H1 (cell line): Measurements from ENCODE around the gene KLF12. TPM values are rescaled to one million over a fixed set of nuclear protein-coding genes. Genes with fewer than 3 reads are reported as not detected.

Experiments
- CTCF ChIA-PET: fragments of 300-600 bp; sonication (Branson Sonifier 250); formaldehyde crosslinking; loops from one replicate; lab custom pipeline; 2021; ENCODE audit not compliant: partially characterized antibody; lab: Charles Lee
- POLR2A ChIA-PET: fragments of 300-600 bp; sonication (Branson Sonifier 250); formaldehyde crosslinking; loops from one replicate; lab custom pipeline; 2021; ENCODE audit warnings: inconsistent platforms; ENCODE audit not compliant: partially characterized antibody; lab: Charles Lee
- DNase-seq, 2 experiments: peaks; one replicate each; pipeline versions ENCODE4 v3.0.0 to v3.0.0-alpha.2; 2010 to 2022; ENCODE audit warnings: low spot score in 2 of 2, low read depth in 1 of 2, mixed read lengths in 1 of 2
- FAIRE-seq: peaks from 2 replicates; lab custom pipeline; 2011; peaks lifted over from hg19 to GRCh38; lab: Jason Lieb, UNC
- H2AFZ ChIP-seq: 2 replicates; pipeline ENCODE4 v1.8.1; 2012; ENCODE audit warnings: low read length, inconsistent platforms
- H2AK5ac ChIP-seq: 2 replicates; pipeline ENCODE4 v1.6.1; 2013; ENCODE audit warnings: low read depth, low read length
- H2BK120ac ChIP-seq: replicated peaks from 2 replicates; pipeline ENCODE3; 2013; ENCODE audit warnings: low read depth, low read length, inconsistent platforms
- H2BK12ac ChIP-seq: 2 replicates; pipeline ENCODE4 v1.6.1; 2013; ENCODE audit warnings: low read depth, low read length
- H2BK15ac ChIP-seq: 2 replicates; pipeline ENCODE4 v1.6.1; 2013; ENCODE audit warnings: low read length
- H2BK20ac ChIP-seq: 2 replicates; pipeline ENCODE4 v1.6.1; 2013; ENCODE audit warnings: low read length
- H2BK5ac ChIP-seq: 2 replicates; pipeline ENCODE4 v1.6.1; 2013; ENCODE audit warnings: low read depth, low read length
- H3K14ac ChIP-seq: 2 replicates; pipeline ENCODE4 v1.6.1; 2013; ENCODE audit warnings: inconsistent platforms; ENCODE audit not compliant: insufficient read length
- H3K18ac ChIP-seq: 2 replicates; pipeline ENCODE4 v1.6.1; 2013; ENCODE audit warnings: low read length; ENCODE audit errors: extremely low read depth
- H3K23ac ChIP-seq: 2 replicates; pipeline ENCODE4 v1.6.1; 2013; ENCODE audit warnings: inconsistent platforms; ENCODE audit not compliant: insufficient read length
- H3K23me2 ChIP-seq: 2 replicates; pipeline ENCODE4 v1.6.1; 2013; ENCODE audit warnings: low read depth, low read length
- H3K27ac ChIP-seq: 2 replicates; pipeline ENCODE4 v1.6.1; 2011; ENCODE audit warnings: low read depth, low read length, inconsistent platforms
- H3K27me3 ChIP-seq, 4 experiments: replicated peaks in 1 of 4; 1 replicate in 1 of 4; 2 replicates in 3 of 4; pipeline versions ENCODE4 v1.6.1 to v1.8.1; 2011 to 2013; ENCODE audit warnings: low read length in 3 of 4, mild to moderate bottlenecking in 3 of 4, inconsistent platforms in 2 of 4, mixed read lengths in 2 of 4, moderate library complexity in 1 of 4; ENCODE audit not compliant: control insufficient read depth in 3 of 4, insufficient read depth in 3 of 4; ENCODE audit errors: extremely low read depth in 1 of 4
- H3K36me3 ChIP-seq, 4 experiments: 2 replicates each; pipeline versions ENCODE4 v1.6.1 to v1.8.1; 2011 to 2013; ENCODE audit warnings: mild to moderate bottlenecking in 4 of 4, low read length in 3 of 4, moderate library complexity in 2 of 4, control low read depth in 1 of 4, inconsistent platforms in 1 of 4; ENCODE audit not compliant: insufficient read depth in 4 of 4, control insufficient read depth in 2 of 4
- H3K4ac ChIP-seq: replicated peaks from 2 replicates; pipeline ENCODE3; 2013; ENCODE audit warnings: low read length, low read depth, mixed read lengths, inconsistent platforms; ENCODE audit not compliant: insufficient read length
- H3K4me1 ChIP-seq, 4 experiments: replicated peaks in 1 of 4; 1 replicate in 1 of 4; 2 replicates in 3 of 4; pipeline versions ENCODE4 v1.6.1 to v1.8.1; 2011 to 2013; ENCODE audit warnings: low read length in 3 of 4, inconsistent platforms in 2 of 4, mixed read lengths in 1 of 4; ENCODE audit not compliant: insufficient read depth in 4 of 4, control insufficient read depth in 3 of 4
- H3K4me2 ChIP-seq, 2 experiments: 2 replicates each; pipeline versions ENCODE4 v1.6.1 to v1.8.1; 2011 to 2013; ENCODE audit warnings: low read depth in 2 of 2, low read length in 2 of 2, control low read depth in 1 of 2, inconsistent platforms in 1 of 2, mild to moderate bottlenecking in 1 of 2; ENCODE audit not compliant: insufficient read depth in 1 of 2
- H3K4me3 ChIP-seq, 4 experiments: fragments of 200-600, 300-600 bp in 1 of 4; sonication (generic), shearing (Covaris generic), sonication (Bioruptor Twin) in 1 of 4; 2 replicates each; pipeline versions ENCODE4 v1.5.1 to v1.8.1; 2011 to 2016; ENCODE audit warnings: low read length in 4 of 4, low read depth in 3 of 4, control low read depth in 2 of 4, inconsistent platforms in 2 of 4, mild to moderate bottlenecking in 2 of 4, mixed read lengths in 1 of 4, moderate library complexity in 1 of 4; ENCODE audit not compliant: insufficient read depth in 2 of 4; ENCODE audit errors: extremely low read depth in 1 of 4
- H3K56ac ChIP-seq: replicated peaks from 2 replicates; pipeline ENCODE3; 2013; ENCODE audit warnings: low read depth, mild to moderate bottlenecking, mixed read lengths, low read length, inconsistent platforms; ENCODE audit not compliant: insufficient read length
- H3K79me1 ChIP-seq: 2 replicates; pipeline ENCODE4 v1.6.1; 2013; ENCODE audit warnings: low read depth, low read length, control low read depth
- H3K79me2 ChIP-seq, 2 experiments: 2 replicates each; pipeline versions ENCODE4 v1.6.1 to v1.8.1; 2012 to 2013; ENCODE audit warnings: low read length in 2 of 2, mild to moderate bottlenecking in 2 of 2, inconsistent platforms in 1 of 2; ENCODE audit not compliant: insufficient read depth in 2 of 2, control insufficient read depth in 1 of 2
- H3K9ac ChIP-seq, 4 experiments: replicated peaks in 1 of 4; 1 replicate in 1 of 4; 2 replicates in 3 of 4; pipeline versions ENCODE4 v1.6.1 to v1.8.1; 2011 to 2013; ENCODE audit warnings: low read depth in 3 of 4, low read length in 3 of 4, control low read depth in 2 of 4, mild to moderate bottlenecking in 2 of 4, moderate library complexity in 2 of 4, inconsistent platforms in 1 of 4; ENCODE audit errors: extremely low read depth in 1 of 4
- H3K9me3 ChIP-seq, 2 experiments: 2 replicates each; pipeline versions ENCODE4 v1.6.1 to v1.8.1; 2012 to 2013; ENCODE audit warnings: mild to moderate bottlenecking in 2 of 2, moderate library complexity in 2 of 2, control low read depth in 1 of 2, inconsistent platforms in 1 of 2, low read depth in 1 of 2, low read length in 1 of 2, mixed read lengths in 1 of 2; ENCODE audit not compliant: insufficient read depth in 2 of 2
- H4K20me1 ChIP-seq, 2 experiments: replicated peaks in 1 of 2; 2 replicates each; pipeline versions ENCODE3 to v1.8.1; 2011 to 2013; ENCODE audit warnings: inconsistent platforms in 2 of 2, low read length in 2 of 2, mild to moderate bottlenecking in 1 of 2; ENCODE audit not compliant: insufficient read depth in 2 of 2, control insufficient read depth in 1 of 2
- H4K5ac ChIP-seq: 2 replicates; pipeline ENCODE4 v1.6.1; 2013; ENCODE audit warnings: low read length, low read depth, mixed read lengths, inconsistent platforms; ENCODE audit not compliant: insufficient read length
- H4K8ac ChIP-seq: 2 replicates; pipeline ENCODE4 v1.8.0; 2013; ENCODE audit warnings: mild to moderate bottlenecking, moderate library complexity, low read length, inconsistent platforms; ENCODE audit not compliant: insufficient read depth; ENCODE audit errors: extremely low read depth
- H4K91ac ChIP-seq: replicated peaks from 2 replicates; pipeline ENCODE3; 2013; ENCODE audit warnings: low read length, mixed read lengths, inconsistent platforms; ENCODE audit not compliant: insufficient read length
- ASH2L ChIP-seq: fragments of 200-600, 300-600 bp; sonication (generic); IDR thresholded peaks from one replicate; pipeline ENCODE4 v1.7.1; 2017; ENCODE audit warnings: low read length
- BACH1 ChIP-seq: IDR thresholded peaks from 2 replicates; pipeline ENCODE4 v1.6.1; 2012; ENCODE audit warnings: low read length, improper control_type of control experiment
- BRCA1 ChIP-seq: IDR thresholded peaks from 2 replicates; pipeline ENCODE4 v1.6.1; 2012; ENCODE audit warnings: low read depth, low read length, improper control_type of control experiment
- GTF2F1 ChIP-seq: IDR thresholded peaks from 2 replicates; pipeline ENCODE4 v1.6.1; 2012; ENCODE audit warnings: low read depth, low read length, improper control_type of control experiment, borderline replicate concordance
- HDAC2 ChIP-seq, 2 experiments: fragments of 300-600 bp in 1 of 2; sonication (generic) in 1 of 2; IDR thresholded peaks; 2 replicates each; pipeline ENCODE4 v1.6.1; 2011 to 2012; ENCODE audit warnings: low read depth in 2 of 2, low read length in 2 of 2, mild to moderate bottlenecking in 2 of 2, moderate library complexity in 2 of 2, borderline replicate concordance in 1 of 2, inconsistent platforms in 1 of 2
- MAFK ChIP-seq: IDR thresholded peaks from 2 replicates; pipeline ENCODE4 v1.6.1; 2012; ENCODE audit warnings: low read depth, mild to moderate bottlenecking, improper control_type of control experiment, low read length
- PHF8 ChIP-seq: fragments of 200-600 bp; sonication (generic); conservative IDR thresholded peaks from 2 replicates; pipeline ENCODE4 v1.7.1; 2012; ENCODE audit warnings: low read depth, mild to moderate bottlenecking, inconsistent platforms, low read length, moderate library complexity
- POLR2A ChIP-seq, 2 experiments: IDR thresholded peaks; 1 replicate in 1 of 2; 2 replicates in 1 of 2; pipeline ENCODE4 v1.6.1; 2011; ENCODE audit warnings: low read depth in 2 of 2, low read length in 2 of 2, mild to moderate bottlenecking in 2 of 2; ENCODE audit errors: control extremely low read depth in 1 of 2
- POLR2AphosphoS5 ChIP-seq: IDR thresholded peaks from 2 replicates; pipeline ENCODE4 v1.6.1; 2011; ENCODE audit warnings: low read depth, low read length
- SIRT6 ChIP-seq: IDR thresholded peaks from one replicate; pipeline ENCODE4 v1.7.1; 2012; ENCODE audit warnings: low read length, inconsistent platforms
- SUZ12 ChIP-seq: fragments of 200-600 bp; sonication (generic); IDR thresholded peaks from 2 replicates; pipeline ENCODE4 v1.6.1; 2012; ENCODE audit warnings: mild to moderate bottlenecking, inconsistent platforms, low read length, moderate library complexity, mixed read lengths
- TBP ChIP-seq: IDR thresholded peaks from 2 replicates; pipeline ENCODE4 v1.6.1; 2011; ENCODE audit warnings: low read depth, low read length, improper control_type of control experiment
- WGBS, 2 experiments: shearing (Covaris generic) in 1 of 2; methylation state at CpG; one replicate each; pipeline versions ENCODE4 v1.1.6 to v1.1.7; 2013 to 2015; ENCODE audit warnings: low lambda C conversion rate in 2 of 2, mixed read lengths in 2 of 2, inconsistent platforms in 1 of 2, low coverage in 1 of 2, missing lambda C conversion rate in 1 of 2; ENCODE audit not compliant: insufficient replicate concordance in 2 of 2, insufficient coverage in 1 of 2, insufficient read length in 1 of 2; ENCODE audit errors: extremely low coverage in 1 of 2, missing lambda C conversion rate in 1 of 2; 5-methylcytosine and 5-hydroxymethylcytosine counted together
- polyA plus RNA-seq, 7 experiments: library from polyadenylated mRNA; depleted of rRNA in 3 of 7; stranded (reverse) in 5 of 7; unstranded in 2 of 7; fragments of >200 nt in 5 of 7; fragments of 200-250 nt in 2 of 7; gene quantifications; 1 replicate in 5 of 7; 2 replicates in 1 of 7; 4 replicates in 1 of 7; pipeline versions ENCODE4 v1.2.1 to v1.2.3, GENCODE V29; 2011 to 2013; ENCODE audit warnings: missing spikeins in 2 of 7, mixed read lengths in 2 of 7
- total RNA-seq: library from RNA; stranded (reverse); fragmentation: NEBNext Ultra II Directional; extraction: Animal tissue kit (Norgen Biotek cat#: 25700); gene quantifications from 2 replicates; pipeline ENCODE4 v1.2.1, GENCODE V29; 2021

The KLF12 gene
- total and polyA plus RNA-seq, 2 of the 8 experiments (the other 6 are each of a cell fraction or from before 2014, with no cell fraction given) = 6.6 to 12.1 TPM

- Histone ChIP-seq H4K20me1 (no peaks in the 10 kb centered on the region), H2BK5ac (no peak overlapping the region), H3K79me2 (peaks cover 0 to 42% of the 10 kb centered on the region in 2 experiments; a peak in 3 of 4 replicates), H3K23ac (no peak overlapping the region), H4K91ac (no peak overlapping the region), H3K27ac (0 out of 2 replicates have a peak overlapping the region, but pooled peaks have one; percentile 19), H3K9ac (peak overlapping the region in 3 of 4 experiments; percentile 32 to 68 (median 39); a peak in 6 of 7 replicates), H3K4me2 (peak overlapping the region; percentile 84 to 91), H2BK20ac (no peak overlapping the region), H2BK120ac (no peak overlapping the region), H3K23me2 (peaks cover 22% of the 10 kb centered on the region), H3K56ac (peak overlapping the region; percentile 40), H2AFZ (no peak overlapping the region), H3K14ac (no peak overlapping the region), H3K4me3 (peak overlapping the region; percentile 86 to 100 (median 88)), H3K18ac (peak overlapping the region; percentile 56), H2BK12ac (no peak overlapping the region), H3K9me3 (no peaks in the 10 kb centered on the region), H3K36me3 (no peaks in the 10 kb centered on the region), H3K4ac (no peak overlapping the region), H2BK15ac (no peak overlapping the region), H2AK5ac (no peak overlapping the region), H4K8ac (no peak overlapping the region), H3K4me1 (peaks cover 2 to 5% (median 3%) of the 10 kb centered on the region in 4 experiments; a peak in 5 of 7 replicates), H4K5ac (peak overlapping the region; percentile 7), H3K27me3 (no peaks in the 10 kb centered on the region; a peak in 1 of 7 replicates), H3K79me1 (no peaks in the 10 kb centered on the region)
- DNase-seq (peak; percentile 65 to 80), FAIRE-seq (no peak)
- POLR2A ChIA-PET = interaction anchor here (1.0 kb wide), 1 partner anchor 31 kb away, joined by 3 read pairs; no protein-coding TSS in a partner anchor
- CTCF ChIA-PET = interaction anchor here (0.6 kb wide), 1 partner anchor 31 kb away, joined by 3 read pairs; no protein-coding TSS in a partner anchor
- 1% methylated on average over 19 of the region's 35 CpGs; no CpG with 5 or more reads in 1 of the 2 experiments for WGBS, 2 experiments
- TF ChIP-seq SUZ12 (no peak), TBP (peak; percentile 41; the same call in 1 of the 2 replicates), GTF2F1 (no peak), PHF8 (peak; percentile 62; the same call in 1 of the 2 replicates), BACH1 (peak; percentile 54), ASH2L (peak; percentile 81), POLR2AphosphoS5 (peak; percentile 48; the same call in 1 of the 2 replicates), BRCA1 (no peak), SIRT6 (no peak), POLR2A (IDR thresholded peaks at IDR 0.05; ENCODE audit: control extremely low read depth in 1 of 2, low read depth in 2 of 2, low read length in 2 of 2) (peak; percentile 33 to 46), MAFK (no peak), HDAC2 (IDR thresholded peaks at IDR 0.05; ENCODE audit: borderline replicate concordance in 1 of 2, low read depth in 2 of 2, low read length in 2 of 2) (peak in 1 of 2 experiments; percentile 87; a peak in 1 of 4 replicates)
These were observed 475 bp downstream of the KLF12 start for GRCh38 chr13:74133657-74134201.
